B cell (primary cell): ENCODE measurements around the gene SH3GL3. TPM values are rescaled to one million over a fixed set of nuclear protein-coding genes. Genes with fewer than 3 reads are reported as not detected.

Experiments
- ATAC-seq: fragments of 200-7000 bp; cut with Tn5 transposase; one replicate; pipeline ENCODE4 v1.10.0; 2021; ENCODE audit warnings: low read depth, mild to moderate bottlenecking, moderate number of reproducible peaks, moderate library complexity
- CTCF ChIA-PET: fragments of 350-600 bp; sonication (Branson Sonifier 250); formaldehyde crosslinking; loops from one replicate; lab custom pipeline; 2021; ENCODE audit warnings: antibody characterized with exemption, inconsistent platforms; lab: Charles Lee
- POLR2A ChIA-PET: fragments of 350-600 bp; sonication (Branson Sonifier 250); formaldehyde crosslinking; loops from one replicate; lab custom pipeline; 2021; ENCODE audit warnings: antibody characterized with exemption; lab: Charles Lee
- DNase-seq: peaks from one replicate; pipeline ENCODE4 v3.0.0; 2013
- H2AFZ ChIP-seq: 2 replicates; pipeline ENCODE4 v1.6.1; 2012; ENCODE audit warnings: mild to moderate bottlenecking, low read depth, low read length; ENCODE audit not compliant: insufficient read depth, poor library complexity, severe bottlenecking
- H3K27ac ChIP-seq, 2 donors: 1 replicate in 1 of 2; 2 replicates in 1 of 2; pipeline ENCODE4 v1.5.1; 2012 to 2013; ENCODE audit warnings: low read length in 2 of 2, mild to moderate bottlenecking in 2 of 2, moderate library complexity in 1 of 2
- H3K27me3 ChIP-seq, 4 experiments: fragments of 200-600 bp in 1 of 4; sonication (generic) in 1 of 4; replicated peaks in 1 of 4; 1 replicate in 2 of 4; 2 replicates in 2 of 4; pipeline versions ENCODE4 v1.6.1 to v1.7.0; 2013 to 2016; ENCODE audit warnings: low read length in 3 of 4, mild to moderate bottlenecking in 2 of 4, mixed read lengths in 1 of 4, moderate library complexity in 1 of 4; ENCODE audit not compliant: insufficient read depth in 4 of 4, control insufficient read depth in 3 of 4; ENCODE audit errors: control extremely low read depth in 1 of 4
- H3K36me3 ChIP-seq, 2 experiments: replicated peaks in 1 of 2; 1 replicate in 1 of 2; 2 replicates in 1 of 2; pipeline versions ENCODE4 v1.6.1 to v1.7.1; 2013; ENCODE audit warnings: low read length in 1 of 2; ENCODE audit not compliant: insufficient read depth in 2 of 2, control insufficient read depth in 1 of 2; ENCODE audit errors: control extremely low read depth in 1 of 2, extremely low read depth in 1 of 2
- H3K4me1 ChIP-seq, 2 donors: fragments of 200-600 bp in 1 of 2; sonication (generic) in 1 of 2; 1 replicate in 1 of 2; 2 replicates in 1 of 2; pipeline versions ENCODE4 v1.5.1 to v1.6.1; 2013 to 2017; ENCODE audit warnings: low read length in 2 of 2; ENCODE audit not compliant: control insufficient read depth in 2 of 2, insufficient read depth in 2 of 2
- H3K4me2 ChIP-seq: replicated peaks from 2 replicates; pipeline ENCODE3; 2012; ENCODE audit warnings: mild to moderate bottlenecking, low read depth, low read length; ENCODE audit not compliant: poor library complexity, severe bottlenecking
- H3K4me3 ChIP-seq, 5 experiments: fragments of 200-600 bp in 1 of 5; sonication (generic) in 1 of 5; 1 replicate in 3 of 5; 2 replicates in 2 of 5; pipeline versions ENCODE4 v1.5.1 to v1.7.0; 2011 to 2016; ENCODE audit warnings: low read length in 4 of 5, mild to moderate bottlenecking in 4 of 5, low read depth in 2 of 5, control low read depth in 1 of 5, moderate library complexity in 1 of 5; ENCODE audit not compliant: insufficient read depth in 1 of 5; ENCODE audit errors: control extremely low read depth in 1 of 5, extremely low read depth in 1 of 5
- H3K79me2 ChIP-seq: fragments of 200-600 bp; sonication (generic); one replicate; pipeline ENCODE4 v1.6.0; 2016; ENCODE audit warnings: low read length; ENCODE audit not compliant: control insufficient read depth, insufficient read depth
- H3K9ac ChIP-seq: fragments of 200-600 bp; sonication (generic); 2 replicates; pipeline ENCODE4 v1.6.1; 2017; ENCODE audit warnings: mild to moderate bottlenecking, low read length, moderate library complexity
- H3K9me3 ChIP-seq, 3 donors: one replicate each; pipeline versions ENCODE4 v1.6.1 to v1.7.1; 2013; ENCODE audit warnings: low read length in 2 of 3; ENCODE audit not compliant: control insufficient read depth in 2 of 3, insufficient read depth in 1 of 3; ENCODE audit errors: control extremely low read depth in 1 of 3
- H4K20me1 ChIP-seq: 2 replicates; pipeline ENCODE4 v1.6.0; 2012; ENCODE audit warnings: mild to moderate bottlenecking, low read length; ENCODE audit not compliant: insufficient read depth, control insufficient read depth, poor library complexity, severe bottlenecking
- H3K27ac Mint-ChIP-seq: one replicate; pipeline ENCODE4 v1.8.0; 2021; ENCODE audit warnings: mixed read lengths
- H3K27me3 Mint-ChIP-seq: one replicate; pipeline ENCODE4 v1.8.0; 2021; ENCODE audit warnings: mixed read lengths
- H3K4me1 Mint-ChIP-seq: one replicate; pipeline ENCODE4 v1.8.0; 2021; ENCODE audit warnings: mixed read lengths
- H3K4me3 Mint-ChIP-seq: one replicate; pipeline ENCODE4 v1.8.0; 2021; ENCODE audit warnings: mixed read lengths
- H3K9me3 Mint-ChIP-seq: one replicate; pipeline ENCODE4 v1.8.0; 2022; ENCODE audit warnings: mixed read lengths; ENCODE audit not compliant: insufficient read depth
- CTCF ChIP-seq: fragments of 200-600 bp; IDR thresholded peaks from one replicate; pipeline ENCODE4 v1.8.0; 2022; ENCODE audit warnings: antibody characterized with exemption, mild to moderate bottlenecking
- EZH2 ChIP-seq: IDR thresholded peaks from 2 replicates; pipeline ENCODE4 v1.6.1; 2012; ENCODE audit warnings: borderline replicate concordance, low read depth, mild to moderate bottlenecking, moderate library complexity, low read length; ENCODE audit not compliant: insufficient read depth, poor library complexity, severe bottlenecking
- WGBS: methylation state at CpG from one replicate; pipeline ENCODE4 v1.1.5; 2013; ENCODE audit warnings: missing lambda C conversion rate; ENCODE audit not compliant: insufficient coverage; 5-methylcytosine and 5-hydroxymethylcytosine counted together
- intact Hi-C: fragments of 100-400 bp; cut with micrococcal nuclease; formaldehyde crosslinking; loops from one replicate; pipeline ENCODE4 v1.10.0; 2022
- polyA plus RNA-seq: library from polyadenylated mRNA; depleted of rRNA; stranded (reverse); fragments of >200 nt; gene quantifications from 2 replicates; pipeline ENCODE4 v1.2.3, GENCODE V29; 2012
- total RNA-seq, 2 donors: library from RNA; stranded (reverse); fragments of 120-200 nt in 1 of 2; gene quantifications; 1 replicate in 1 of 2; 2 replicates in 1 of 2; pipeline versions ENCODE4 v1.2.3 to v1.2.4, GENCODE V29; 2013 to 2022

The SH3GL3 gene
- total and polyA plus RNA-seq, 2 donors (not counting 1 experiment from before 2014, with no cell fraction given): not detected

GRCh38 chr15:83582381-83582780 is 135.2 kb downstream of the SH3GL3 start:
- ChIA-PET POLR2A (no interaction called here), CTCF (no interaction called here)
- no peaks in the 10 kb centered on the region for H3K36me3 ChIP-seq
- ATAC-seq: no peak
- H3K79me2 ChIP-seq: no peaks in the 10 kb centered on the region
- no peaks in the 10 kb centered on the region for H3K27me3 ChIP-seq
- no peak overlapping the region for H3K4me2 ChIP-seq
- no peak overlapping the region for H3K27ac ChIP-seq
- no CpG with 5 or more reads among the region's 4 CpGs for WGBS
- TF ChIP-seq CTCF: no peak
- no peak for TF ChIP-seq EZH2
- peaks cover 0 to 7% (median 0%) of the 10 kb centered on the region in 3 donors for H3K9me3 ChIP-seq
- intact Hi-C loops: no loop called here
- no peaks in the 10 kb centered on the region for H3K4me1 Mint-ChIP-seq
- H3K9me3 Mint-ChIP-seq: no peaks in the 10 kb centered on the region
- no peak overlapping the region for H3K4me3 Mint-ChIP-seq
- H2AFZ ChIP-seq: no peak overlapping the region
- H3K4me1 ChIP-seq: no peaks in the 10 kb centered on the region
- no peaks in the 10 kb centered on the region for H4K20me1 ChIP-seq
- H3K4me3 ChIP-seq: no peak overlapping the region
- no peak overlapping the region for H3K27ac Mint-ChIP-seq
- H3K27me3 Mint-ChIP-seq: peaks cover 3% of the 10 kb centered on the region
- H3K9ac ChIP-seq: no peak overlapping the region
- DNase-seq: no peak

GRCh38 chr15:83585601-83586335 is 138.6 kb downstream of the SH3GL3 start:
- POLR2A ChIA-PET: no interaction called here
- no peak overlapping the region for H3K4me3 Mint-ChIP-seq
- CTCF ChIA-PET: interaction anchor here (1.9 kb wide), 1 partner anchor 26 kb away, joined by 5 read pairs; no protein-coding TSS in a partner anchor

More at GRCh38 chr15:83585601-83586335, 138.6 kb downstream of the SH3GL3 start:
- Histone ChIP-seq H3K4me2 (no peak overlapping the region), H3K27me3 (no peaks in the 10 kb centered on the region), H3K9me3 (no peaks in the 10 kb centered on the region), H3K9ac (no peak overlapping the region), H2AFZ (no peak overlapping the region), H3K27ac (no peak overlapping the region), H3K4me3 (no peak overlapping the region), H3K79me2 (no peaks in the 10 kb centered on the region), H3K4me1 (no peaks in the 10 kb centered on the region), H3K36me3 (no peaks in the 10 kb centered on the region), H4K20me1 (no peaks in the 10 kb centered on the region)
- intact Hi-C loops: no loop called here
- H3K9me3 Mint-ChIP-seq: no peaks in the 10 kb centered on the region
- WGBS: 84% methylated on average over 4 of the region's 5 CpGs
- H3K27ac Mint-ChIP-seq: no peak overlapping the region
- no peak for TF ChIP-seq CTCF
- no peak for TF ChIP-seq EZH2
- no peak for ATAC-seq
- no peaks in the 10 kb centered on the region for H3K4me1 Mint-ChIP-seq
- no peak for DNase-seq
- no peaks in the 10 kb centered on the region for H3K27me3 Mint-ChIP-seq
